ENCODE data around the gene RPL36.
"Not testable (repeated sequence)": the region's sequence is repeated elsewhere in the genome, so short reads cannot be mapped to it uniquely, and the experiment has no call there.

The RPL36 gene

DNA sequence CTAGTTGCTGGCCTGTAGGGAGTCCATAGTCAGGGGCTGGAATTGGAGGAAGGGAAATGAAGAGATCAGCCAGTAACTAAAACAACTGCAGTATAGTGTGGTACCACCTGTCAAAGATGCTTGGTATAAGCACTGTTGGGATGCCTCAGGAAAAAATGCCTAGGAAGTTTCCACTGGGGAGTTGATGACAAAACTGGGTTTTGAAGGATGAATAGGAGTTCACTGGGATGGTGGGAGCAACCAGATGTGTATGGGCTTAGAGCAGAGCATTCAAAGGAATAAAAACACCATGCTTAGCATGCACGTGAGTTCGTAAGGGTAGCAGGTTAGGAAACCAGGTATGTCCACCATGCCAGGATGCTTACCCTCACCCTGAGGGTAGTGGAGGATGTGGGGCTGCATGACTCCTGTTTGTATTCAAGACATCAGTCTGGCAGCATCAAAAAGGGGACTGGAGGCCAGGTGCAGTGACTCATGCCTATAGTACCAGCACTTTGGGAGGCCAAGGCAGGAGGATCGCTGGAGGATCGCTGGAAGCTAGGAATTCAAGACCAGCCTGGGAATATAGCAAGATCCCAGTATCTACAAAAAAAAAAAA, 37.5 kb downstream of the RPL36 start:
- H3K4me3 ChIP-seq (ENCODE audit: low read depth, low read length) = no peak overlapping the region
- H3K9me3 ChIP-seq = no peaks in the 10 kb centered on the region
- H3K4me1 ChIP-seq = no peaks in the 10 kb centered on the region
- TF ChIP-seq, protein P1, sequence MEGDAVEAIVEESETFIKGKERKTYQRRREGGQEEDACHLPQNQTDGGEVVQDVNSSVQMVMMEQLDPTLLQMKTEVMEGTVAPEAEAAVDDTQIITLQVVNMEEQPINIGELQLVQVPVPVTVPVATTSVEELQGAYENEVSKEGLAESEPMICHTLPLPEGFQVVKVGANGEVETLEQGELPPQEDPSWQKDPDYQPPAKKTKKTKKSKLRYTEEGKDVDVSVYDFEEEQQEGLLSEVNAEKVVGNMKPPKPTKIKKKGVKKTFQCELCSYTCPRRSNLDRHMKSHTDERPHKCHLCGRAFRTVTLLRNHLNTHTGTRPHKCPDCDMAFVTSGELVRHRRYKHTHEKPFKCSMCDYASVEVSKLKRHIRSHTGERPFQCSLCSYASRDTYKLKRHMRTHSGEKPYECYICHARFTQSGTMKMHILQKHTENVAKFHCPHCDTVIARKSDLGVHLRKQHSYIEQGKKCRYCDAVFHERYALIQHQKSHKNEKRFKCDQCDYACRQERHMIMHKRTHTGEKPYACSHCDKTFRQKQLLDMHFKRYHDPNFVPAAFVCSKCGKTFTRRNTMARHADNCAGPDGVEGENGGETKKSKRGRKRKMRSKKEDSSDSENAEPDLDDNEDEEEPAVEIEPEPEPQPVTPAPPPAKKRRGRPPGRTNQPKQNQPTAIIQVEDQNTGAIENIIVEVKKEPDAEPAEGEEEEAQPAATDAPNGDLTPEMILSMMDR (IDR thresholded peaks at IDR 0.05; ENCODE audit: low read depth, low read length) = no peak
- H3K27me3 ChIP-seq = no peaks in the 10 kb centered on the region; the same call in 1 of the 2 replicates
- DNase-seq = no peak
- no peaks in the 10 kb centered on the region for H3K36me3 ChIP-seq

- peaks cover 19% of the 10 kb centered on the region for H3K27me3 ChIP-seq
- H3K4me3 ChIP-seq (ENCODE audit: low read depth, low read length); H3K36me3 ChIP-seq; DNase-seq; H3K9me3 ChIP-seq; H3K4me1 ChIP-seq: not testable (repeated sequence)
Observed at GRCh38 chr19:5733172-5733571, 43.1 kb downstream of the RPL36 start.

DNA sequence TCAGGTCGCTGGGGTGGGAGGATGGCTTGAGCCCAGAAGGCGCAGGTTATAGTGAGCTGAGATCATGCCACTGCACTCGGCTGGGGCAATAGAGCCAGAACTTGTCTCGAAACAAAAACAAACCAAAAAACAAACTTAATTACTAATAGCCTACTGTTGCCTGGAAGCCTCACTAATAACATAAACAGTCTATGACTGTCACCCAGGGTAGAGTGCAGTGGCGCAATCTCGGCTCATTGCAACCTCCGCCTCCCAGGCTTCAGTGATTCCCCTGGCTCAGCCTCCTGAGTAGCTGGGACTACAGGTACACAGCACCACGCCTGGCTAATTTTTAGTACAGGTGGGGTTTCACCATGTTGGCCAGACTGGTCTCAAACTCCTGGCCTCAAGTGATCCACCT, 48.3 kb downstream of the RPL36 start:
- Histone ChIP-seq H3K27me3 (peaks cover 19% of the 10 kb centered on the region), H3K4me1 (no peaks in the 10 kb centered on the region), H3K4me3 (ENCODE audit: low read depth, low read length) (no peak overlapping the region), H3K36me3 (no peaks in the 10 kb centered on the region), H3K9me3 (no peaks in the 10 kb centered on the region)
- no peak for DNase-seq
- TF ChIP-seq, protein P1 (IDR thresholded peaks at IDR 0.05; ENCODE audit: low read depth, low read length) = no peak
